ENCODE data around the gene KCNK10.

The KCNK10 gene

GRCh38 chr14:88346048-88346639 is 23.1 kb upstream of the KCNK10 start:
- Histone ChIP-seq H3K27me3 (ENCODE audit: insufficient read depth, low read length) (no peaks in the 10 kb centered on the region), H3K9ac (ENCODE audit: low read length) (no peak overlapping the region), H3K9me2 (ENCODE audit: low read depth, low read length) (no peaks in the 10 kb centered on the region), H4K20me1 (ENCODE audit: insufficient read depth, low read length) (no peaks in the 10 kb centered on the region), H3F3A (ENCODE audit: insufficient read depth, low read length) (no peaks in the 10 kb centered on the region), H3K9me3 (ENCODE audit: low read length) (no peaks in the 10 kb centered on the region), H3K4me3 (ENCODE audit: low read depth, low read length, poor library complexity, severe bottlenecking) (no peak overlapping the region), H3K27ac (ENCODE audit: low read depth, low read length, poor library complexity, severe bottlenecking) (no peak overlapping the region), H3K4me2 (ENCODE audit: low read length) (no peak overlapping the region), H3K79me2 (ENCODE audit: insufficient read depth, low read length) (no peaks in the 10 kb centered on the region), H3K4me1 (ENCODE audit: insufficient read depth, low read length, severe bottlenecking) (no peaks in the 10 kb centered on the region), H2AFZ (ENCODE audit: low read length) (no peak overlapping the region), H3K36me3 (ENCODE audit: insufficient read depth, low read length) (no peaks in the 10 kb centered on the region)
- no peak for TF ChIP-seq CTCF (IDR thresholded peaks at IDR 0.05; ENCODE audit: low read length)
- TF ChIP-seq EZH2 (IDR thresholded peaks at IDR 0.05; ENCODE audit: borderline replicate concordance, low read length): no peak

- Histone ChIP-seq H3K36me3 (ENCODE audit: insufficient read depth, low read length) (no peaks in the 10 kb centered on the region), H3K9me2 (ENCODE audit: low read depth, low read length) (no peaks in the 10 kb centered on the region), H3K9me3 (ENCODE audit: low read length) (no peaks in the 10 kb centered on the region), H3K4me2 (ENCODE audit: low read length) (no peak overlapping the region), H3K79me2 (ENCODE audit: insufficient read depth, low read length) (no peaks in the 10 kb centered on the region), H3K4me3 (ENCODE audit: low read depth, low read length, poor library complexity, severe bottlenecking) (no peak overlapping the region), H3K27ac (ENCODE audit: low read depth, low read length, poor library complexity, severe bottlenecking) (no peak overlapping the region), H3K9ac (ENCODE audit: low read length) (no peak overlapping the region), H3F3A (ENCODE audit: insufficient read depth, low read length) (no peaks in the 10 kb centered on the region), H3K27me3 (ENCODE audit: insufficient read depth, low read length) (no peaks in the 10 kb centered on the region), H4K20me1 (ENCODE audit: insufficient read depth, low read length) (no peaks in the 10 kb centered on the region), H3K4me1 (ENCODE audit: insufficient read depth, low read length, severe bottlenecking) (no peaks in the 10 kb centered on the region), H2AFZ (ENCODE audit: low read length) (no peak overlapping the region)
- TF ChIP-seq EZH2 (IDR thresholded peaks at IDR 0.05; ENCODE audit: borderline replicate concordance, low read length) (no peak), CTCF (IDR thresholded peaks at IDR 0.05; ENCODE audit: low read length) (no peak)
Observed at GRCh38 chr14:88342980-88343379, 19.9 kb upstream of the KCNK10 start.

GRCh38 chr14:88340357-88340756 is 17.3 kb upstream of the KCNK10 start:
- TF ChIP-seq CTCF (IDR thresholded peaks at IDR 0.05; ENCODE audit: low read length) (no peak), EZH2 (IDR thresholded peaks at IDR 0.05; ENCODE audit: borderline replicate concordance, low read length) (no peak)
- Histone ChIP-seq H4K20me1 (ENCODE audit: insufficient read depth, low read length) (no peaks in the 10 kb centered on the region), H3K79me2 (ENCODE audit: insufficient read depth, low read length) (no peaks in the 10 kb centered on the region), H2AFZ (ENCODE audit: low read length) (no peak overlapping the region), H3K9me3 (ENCODE audit: low read length) (no peaks in the 10 kb centered on the region), H3K4me2 (ENCODE audit: low read length) (no peak overlapping the region), H3K4me3 (ENCODE audit: low read depth, low read length, poor library complexity, severe bottlenecking) (no peak overlapping the region), H3K4me1 (ENCODE audit: insufficient read depth, low read length, severe bottlenecking) (no peaks in the 10 kb centered on the region), H3K27ac (ENCODE audit: low read depth, low read length, poor library complexity, severe bottlenecking) (no peak overlapping the region), H3K27me3 (ENCODE audit: insufficient read depth, low read length) (no peaks in the 10 kb centered on the region), H3K9me2 (ENCODE audit: low read depth, low read length) (no peaks in the 10 kb centered on the region), H3K9ac (ENCODE audit: low read length) (no peak overlapping the region), H3K36me3 (ENCODE audit: insufficient read depth, low read length) (no peaks in the 10 kb centered on the region), H3F3A (ENCODE audit: insufficient read depth, low read length) (no peaks in the 10 kb centered on the region)

Measured in OCI-LY1 (cell line).